Ovary (tissue), 9 donors: ENCODE measurements around the gene MAPK10. TPM values are rescaled to one million over a fixed set of nuclear protein-coding genes. Genes with fewer than 3 reads are reported as not detected.

Source experiments
- DNase-seq, 5 donors: peaks; one replicate each; pipeline ENCODE4 v3.0.0-alpha.2; 2019 to 2020
- H3K27ac ChIP-seq, 2 donors: fragments of 200-600 bp; one replicate each; pipeline versions ENCODE4 v1.5.1 to v1.8.0; 2019 to 2022
- H3K27me3 ChIP-seq: fragments of 200-600 bp; one replicate; pipeline ENCODE4 v1.8.0; 2022
- H3K36me3 ChIP-seq: fragments of 200-600 bp; sonication (generic); one replicate; pipeline ENCODE4 v1.5.1; 2019
- H3K4me1 ChIP-seq: one replicate; pipeline ENCODE4 v1.8.1; 2013; ENCODE audit warnings: mild to moderate bottlenecking, moderate library complexity; ENCODE audit not compliant: insufficient read depth
- H3K4me3 ChIP-seq: fragments of 200-600 bp; sonication (generic); one replicate; pipeline ENCODE4 v1.5.1; 2017
- H3K9me3 ChIP-seq, 2 donors: fragments of 200-600 bp in 1 of 2; sonication (generic) in 1 of 2; one replicate each; pipeline versions ENCODE4 v1.5.1 to v1.8.1; 2013 to 2019; ENCODE audit warnings: mild to moderate bottlenecking in 1 of 2, moderate library complexity in 1 of 2
- CTCF ChIP-seq, 3 donors: fragments of 450-650 bp in 2 of 3; fragments of 200-600 bp in 1 of 3; IDR thresholded peaks; one replicate each; pipeline versions ENCODE4 v1.5.1 to v1.8.0; 2016 to 2022; ENCODE audit warnings: antibody characterized with exemption in 3 of 3, mild to moderate bottlenecking in 1 of 3
- EP300 ChIP-seq: sonication (generic); formaldehyde crosslinking; IDR thresholded peaks from one replicate; pipeline ENCODE4 v1.6.1; 2017; ENCODE audit warnings: antibody characterized with exemption
- POLR2A ChIP-seq: fragments of 450-650 bp; IDR thresholded peaks from one replicate; pipeline ENCODE4 v1.6.1; 2017; ENCODE audit warnings: antibody characterized with exemption, mild to moderate bottlenecking, moderate library complexity
- WGBS, 3 donors: extraction: QIAGEN DNeasy Blood & Tissue Kit in 1 of 3; methylation state at CpG; one replicate each; pipeline versions ENCODE4 v1.1.5 to v1.1.7; 2013 to 2017; 5-methylcytosine and 5-hydroxymethylcytosine counted together
- intact Hi-C, 4 donors: fragments of 100-400 bp; cut with DNase I; formaldehyde crosslinking; loops; one replicate each; pipeline versions ENCODE4 v1.11.0 to v1.15.1; 2022 to 2023
- polyA plus RNA-seq, 2 donors: library from polyadenylated mRNA; stranded (reverse); fragments of 200-250 nt in 1 of 2; fragments of 350-450 nt in 1 of 2; fragmentation: Illumina TruSeq in 1 of 2; extraction: RNeasy Lipid Tissue Mini Kit (QIAGEN cat#74804) in 1 of 2; gene quantifications; one replicate each; pipeline ENCODE4 v1.2.3, GENCODE V29; 2013 to 2014
- total RNA-seq, 7 donors: library from RNA; depleted of rRNA in 2 of 7; stranded (reverse); fragments of >200 nt in 2 of 7; fragmentation: NEBNext Ultra II Directional in 3 of 7; extraction: Animal tissue kit (Norgen Biotek cat#: 25700) in 3 of 7; gene quantifications; one replicate each; pipeline versions ENCODE4 v1.1.0 to v1.2.4, GENCODE V29; 2016 to 2023
- donor health status: DM: no; HTN: no; CAD: no; lungs with moderate emphysema.
- donor health status: DM: no; HTN: no; CAD: no.
- donor health status: Bipolar disorder and iron deficiency.
- donor health status: DM: yes; HTN: yes; CAD: no.
- donor health status: DM: no; HTN: no; CAD: no.
- donor health status: DM: yes; HTN: yes; CAD: no.

MAPK10 gene
- total and polyA plus RNA-seq, 9 donors, result 19.3 to 41.6 (median 32.4) TPM

- intact Hi-C loops, result no loop called here
- 18 to 56% (median 22%) methylated on average over 1 of the region's 1 CpG for WGBS, 3 donors
- no peaks in the 10 kb centered on the region for H3K9me3 ChIP-seq
- no peaks in the 10 kb centered on the region for H3K27me3 ChIP-seq
- no peaks in the 10 kb centered on the region for H3K36me3 ChIP-seq
- TF ChIP-seq POLR2A, result no peak
- TF ChIP-seq EP300, result no peak
- no peak for TF ChIP-seq CTCF (IDR thresholded peaks at IDR 0.05)
- no peak overlapping the region for H3K27ac ChIP-seq
- no peak for DNase-seq
- H3K4me1 ChIP-seq, result no peaks in the 10 kb centered on the region
- H3K4me3 ChIP-seq, result no peak overlapping the region
Observed at GRCh38 chr4:86398187-86398586, 38.3 kb upstream of the MAPK10 start.

- no peaks in the 10 kb centered on the region for H3K27me3 ChIP-seq
- no peaks in the 10 kb centered on the region for H3K4me1 ChIP-seq
- 88 to 93% (median 89%) methylated on average over 4 of the region's 4 CpGs for WGBS, 3 donors
- no peak overlapping the region for H3K27ac ChIP-seq
- TF ChIP-seq EP300, result no peak
- TF ChIP-seq CTCF (IDR thresholded peaks at IDR 0.05), result no peak
- no peak for TF ChIP-seq POLR2A
- no peak for DNase-seq
- H3K36me3 ChIP-seq, result no peaks in the 10 kb centered on the region
- H3K9me3 ChIP-seq, result no peaks in the 10 kb centered on the region
- H3K4me3 ChIP-seq, result no peak overlapping the region
- intact Hi-C loops, result no loop called here
Observed at GRCh38 chr4:86393749-86394148, 33.9 kb upstream of the MAPK10 start.

GRCh38 chr4:86389664-86390063 is 29.8 kb upstream of the MAPK10 start:
- H3K4me3 ChIP-seq, result no peak overlapping the region
- intact Hi-C loops, result no loop called here
- H3K4me1 ChIP-seq, result no peaks in the 10 kb centered on the region
- no peaks in the 10 kb centered on the region for H3K9me3 ChIP-seq
- DNase-seq, result no peak
- no peaks in the 10 kb centered on the region for H3K36me3 ChIP-seq
- WGBS, 3 donors, result 93 to 98% (median 94%) methylated on average over 1 of the region's 1 CpG
- TF ChIP-seq EP300 (no peak), CTCF (IDR thresholded peaks at IDR 0.05) (no peak), POLR2A (no peak)
- H3K27me3 ChIP-seq, result no peaks in the 10 kb centered on the region
- H3K27ac ChIP-seq, result no peak overlapping the region

GRCh38 chr4:86388252-86388651 is 28.4 kb upstream of the MAPK10 start:
- TF ChIP-seq POLR2A, result no peak
- no peak for TF ChIP-seq EP300
- no peak for TF ChIP-seq CTCF (IDR thresholded peaks at IDR 0.05)
- Histone ChIP-seq H3K27ac (no peak overlapping the region), H3K4me1 (no peaks in the 10 kb centered on the region), H3K36me3 (no peaks in the 10 kb centered on the region), H3K4me3 (no peak overlapping the region), H3K9me3 (no peaks in the 10 kb centered on the region), H3K27me3 (no peaks in the 10 kb centered on the region)
- DNase-seq, result no peak
- intact Hi-C loops, result no loop called here
- 87 to 90% (median 88%) methylated on average over 1 of the region's 1 CpG for WGBS, 3 donors
